ENCODE measurements around the gene ZNF507. TPM values are rescaled to one million over a fixed set of nuclear protein-coding genes. Genes with fewer than 3 reads are reported as not detected.

The ZNF507 gene
- total RNA-seq, 1 experiment from 2014 or later: 31.1 TPM

DNA sequence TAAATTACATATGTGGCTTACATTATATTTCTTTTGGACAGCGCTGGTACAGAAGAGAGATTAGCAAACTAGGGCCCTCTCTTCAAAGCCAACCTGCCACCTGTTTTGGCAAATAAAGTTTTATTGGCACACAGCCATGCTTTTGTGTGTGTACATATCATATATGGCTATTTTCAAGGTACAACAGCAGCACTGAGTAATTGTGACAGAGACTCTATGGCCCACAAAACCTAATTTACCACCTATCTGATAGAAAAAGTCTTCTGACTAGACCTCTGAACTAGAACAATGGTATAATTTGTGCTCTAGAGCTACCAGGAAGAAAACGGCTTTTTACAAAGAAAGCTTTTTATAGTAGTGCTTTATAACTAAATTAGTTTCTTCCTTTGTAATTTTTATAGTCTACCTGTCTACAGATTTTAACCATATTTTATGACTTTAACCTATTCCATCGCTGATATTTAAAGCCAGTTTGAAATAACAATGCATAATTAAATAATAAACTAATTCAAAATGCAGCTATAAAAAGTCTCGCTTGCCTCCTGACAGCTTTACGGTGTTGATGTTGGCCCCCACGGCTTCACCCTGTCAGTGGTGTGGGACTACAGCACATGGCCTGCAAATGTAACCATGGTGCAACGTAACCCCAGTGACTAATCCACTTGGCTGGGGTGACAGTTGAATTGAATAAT, 42.4 kb downstream of the ZNF507 start:
- Histone ChIP-seq H3K18ac (ENCODE audit: insufficient read length, low read depth, low read length) (no peak overlapping the region), H3K4me2 (ENCODE audit: insufficient read depth, insufficient read length, low read length) (no peak overlapping the region), H2BK15ac (ENCODE audit: low read depth, low read length) (no peak overlapping the region), H3K27me3 (ENCODE audit: insufficient read depth, low read length) (no peaks in the 10 kb centered on the region), H4K5ac (ENCODE audit: insufficient read length, low read depth, low read length) (no peak overlapping the region), H3K9me3 (ENCODE audit: control insufficient read depth, low read depth, low read length) (no peaks in the 10 kb centered on the region), H2BK120ac (ENCODE audit: low read depth, low read length, poor library complexity, severe bottlenecking) (no peak overlapping the region), H4K8ac (replicated peaks; ENCODE audit: insufficient read length, low read depth, low read length) (no peak overlapping the region), H3K56ac (ENCODE audit: insufficient read length, low read depth, low read length) (no peak overlapping the region), H3T11ph (ENCODE audit: low read length) (no peak overlapping the region), H3K4me1 (ENCODE audit: insufficient read depth, low read length) (no peaks in the 10 kb centered on the region; the same call in 1 of the 2 replicates), H2AFZ (ENCODE audit: low read length) (no peak overlapping the region), H3K14ac (ENCODE audit: insufficient read depth, low read length) (no peak overlapping the region), H3K23me2 (ENCODE audit: insufficient read length, low read depth, low read length, poor library complexity, severe bottlenecking) (no peaks in the 10 kb centered on the region), H2BK12ac (ENCODE audit: insufficient read length, low read depth, low read length) (no peak overlapping the region), H3K23ac (ENCODE audit: insufficient read length, low read depth, low read length) (no peak overlapping the region), H3K4ac (ENCODE audit: low read depth, low read length) (no peak overlapping the region), H3K79me1 (ENCODE audit: insufficient read depth, low read depth, low read length, poor library complexity, severe bottlenecking) (no peaks in the 10 kb centered on the region), H4K20me1 (ENCODE audit: control insufficient read depth, insufficient read depth, insufficient read length) (no peaks in the 10 kb centered on the region), H3K9ac (ENCODE audit: extremely low read depth, insufficient read length, low read length) (no peak overlapping the region), H2BK20ac (ENCODE audit: low read depth, low read length, poor library complexity, severe bottlenecking) (no peak overlapping the region), H3K79me2 (ENCODE audit: insufficient read depth, low read length) (no peaks in the 10 kb centered on the region), H3K27ac (ENCODE audit: insufficient read length, low read depth, low read length) (no peak overlapping the region), H2AK5ac (ENCODE audit: insufficient read length, low read length) (no peak overlapping the region), H2BK5ac (ENCODE audit: insufficient read length, low read length) (no peak overlapping the region), H4K91ac (ENCODE audit: insufficient read length, low read depth, low read length) (no peak overlapping the region)
- TF ChIP-seq, protein P1, sequence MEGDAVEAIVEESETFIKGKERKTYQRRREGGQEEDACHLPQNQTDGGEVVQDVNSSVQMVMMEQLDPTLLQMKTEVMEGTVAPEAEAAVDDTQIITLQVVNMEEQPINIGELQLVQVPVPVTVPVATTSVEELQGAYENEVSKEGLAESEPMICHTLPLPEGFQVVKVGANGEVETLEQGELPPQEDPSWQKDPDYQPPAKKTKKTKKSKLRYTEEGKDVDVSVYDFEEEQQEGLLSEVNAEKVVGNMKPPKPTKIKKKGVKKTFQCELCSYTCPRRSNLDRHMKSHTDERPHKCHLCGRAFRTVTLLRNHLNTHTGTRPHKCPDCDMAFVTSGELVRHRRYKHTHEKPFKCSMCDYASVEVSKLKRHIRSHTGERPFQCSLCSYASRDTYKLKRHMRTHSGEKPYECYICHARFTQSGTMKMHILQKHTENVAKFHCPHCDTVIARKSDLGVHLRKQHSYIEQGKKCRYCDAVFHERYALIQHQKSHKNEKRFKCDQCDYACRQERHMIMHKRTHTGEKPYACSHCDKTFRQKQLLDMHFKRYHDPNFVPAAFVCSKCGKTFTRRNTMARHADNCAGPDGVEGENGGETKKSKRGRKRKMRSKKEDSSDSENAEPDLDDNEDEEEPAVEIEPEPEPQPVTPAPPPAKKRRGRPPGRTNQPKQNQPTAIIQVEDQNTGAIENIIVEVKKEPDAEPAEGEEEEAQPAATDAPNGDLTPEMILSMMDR (conservative IDR thresholded peaks at IDR 0.05): no peak
- Mint-ChIP-seq H3K4me3 (no peak overlapping the region), H3K27me3 (ENCODE audit: low read depth) (no peaks in the 10 kb centered on the region), H3K9me3 (no peaks in the 10 kb centered on the region), H3K36me3 (ENCODE audit: insufficient read depth in 1 of 3, low read depth in 3 of 3) (peaks cover 0 to 8% (median 3%) of the 10 kb centered on the region in 3 experiments; a peak in 5 of 7 replicates), H3K27ac (no peak overlapping the region), H3K4me1 (no peaks in the 10 kb centered on the region)
- DNase-seq: no peak
- no CpG with 5 or more reads among the region's 7 CpGs for WGBS (ENCODE audit: extremely low coverage, insufficient read length, low lambda C conversion rate)

Measured in H9 (cell line).